Measurements from ENCODE around the gene RHBDL3.
"Not testable (repeated sequence)": the region's sequence is repeated elsewhere in the genome, so short reads cannot be mapped to it uniquely, and the experiment has no call there.

RHBDL3 gene

GRCh38 chr17:32323046-32323445 lies 57.4 kb downstream of the RHBDL3 start:
- DNase-seq (ENCODE audit: low read depth in 2 of 3, low spot score in 1 of 3): no peak

GRCh38 chr17:32323811-32324491 lies 58.3 kb downstream of the RHBDL3 start:
- peak; percentile 8 to 15 (median 11) for DNase-seq (ENCODE audit: low read depth in 2 of 3, low spot score in 1 of 3)

- DNase-seq (ENCODE audit: low read depth in 2 of 3, low spot score in 1 of 3): no peak
Measured at GRCh38 chr17:32327911-32328310, 62.3 kb downstream of the RHBDL3 start.

- DNase-seq (ENCODE audit: low read depth in 2 of 3, low spot score in 1 of 3): no peak
Measured at GRCh38 chr17:32330147-32330546, 64.5 kb downstream of the RHBDL3 start.

- no peak for DNase-seq (ENCODE audit: low read depth in 2 of 3, low spot score in 1 of 3)
Measured at GRCh38 chr17:32331243-32332040, 65.8 kb downstream of the RHBDL3 start.

- DNase-seq (ENCODE audit: low read depth in 2 of 3, low spot score in 1 of 3): no peak
Measured at GRCh38 chr17:32333187-32333586, 67.6 kb downstream of the RHBDL3 start.

GRCh38 chr17:32335046-32335445 lies 69.4 kb downstream of the RHBDL3 start:
- DNase-seq (ENCODE audit: low read depth in 2 of 3, low spot score in 1 of 3): no peak

GRCh38 chr17:32335687-32336086 lies 70.1 kb downstream of the RHBDL3 start:
- no peak for DNase-seq (ENCODE audit: low read depth in 2 of 3, low spot score in 1 of 3)

GRCh38 chr17:32341141-32341856 lies 75.7 kb downstream of the RHBDL3 start:
- peak in 2 of 3 donors; percentile 27 to 32 for DNase-seq (ENCODE audit: low read depth in 2 of 3, low spot score in 1 of 3)

GRCh38 chr17:32341857-32342602 lies 76.4 kb downstream of the RHBDL3 start, which contains the start of gene C17orf75:
TSS of gene C17orf75 (minus strand) at chr17:32342173. CDS start at chr17:32342139, 34 bp downstream.
- peak; percentile 76 to 81 (median 77) for DNase-seq (ENCODE audit: low read depth in 2 of 3, low spot score in 1 of 3)

- no peak for DNase-seq (ENCODE audit: low read depth in 2 of 3, low spot score in 1 of 3)
Measured at GRCh38 chr17:32342603-32343325, 77.1 kb downstream of the RHBDL3 start.

GRCh38 chr17:32345951-32346600 lies 80.4 kb downstream of the RHBDL3 start:
- no peak for DNase-seq (ENCODE audit: low read depth in 2 of 3, low spot score in 1 of 3)

GRCh38 chr17:32348483-32348800 lies 82.8 kb downstream of the RHBDL3 start:
- no peak for DNase-seq (ENCODE audit: low read depth in 2 of 3, low spot score in 1 of 3)

- peak in 1 of 3 donors; percentile 24 for DNase-seq (ENCODE audit: low read depth in 2 of 3, low spot score in 1 of 3)
Measured at GRCh38 chr17:32349503-32349853, 83.8 kb downstream of the RHBDL3 start.

- DNase-seq (ENCODE audit: low read depth in 2 of 3, low spot score in 1 of 3): peak; percentile 93 to 94 (median 93)
Measured at GRCh38 chr17:32349854-32350665, 84.4 kb downstream of the RHBDL3 start, which contains the start of gene ZNF207. TSS of gene ZNF207 (plus strand) at chr17:32350157. CDS start at chr17:32350286, 129 bp downstream.

- DNase-seq (ENCODE audit: low read depth in 2 of 3, low spot score in 1 of 3): peak in 1 of 3 donors; percentile 18
Measured at GRCh38 chr17:32350666-32351418, 85.2 kb downstream of the RHBDL3 start.

- not testable (repeated sequence) for DNase-seq (ENCODE audit: low read depth in 2 of 3, low spot score in 1 of 3)
Measured at GRCh38 chr17:32352734-32353133, 87.1 kb downstream of the RHBDL3 start.

GRCh38 chr17:32355649-32356377 lies 90.2 kb downstream of the RHBDL3 start:
- no peak for DNase-seq (ENCODE audit: low read depth in 2 of 3, low spot score in 1 of 3)

Data from stimulated activated CD4-positive, alpha-beta T cell treated with anti-CD3 and anti-CD28 coated beads, Interleukin-12 subunit alpha, Interleukin-12 subunit beta, amount 100 ng/mL, for 48 hours (primary cell).